GM12872 (cell line): Measurements from ENCODE around the gene MBD5.

Experiments
- CTCF ChIP-seq: IDR thresholded peaks from 3 replicates; pipeline ENCODE4 v1.5.1; 2011; ENCODE audit warnings: low read depth, mild to moderate bottlenecking, low read length, moderate library complexity; ENCODE audit not compliant: insufficient read depth

MBD5 gene

GRCh38 chr2:148402786-148403185, 381.9 kb downstream of the MBD5 start:
- TF ChIP-seq CTCF, result no peak

DNA sequence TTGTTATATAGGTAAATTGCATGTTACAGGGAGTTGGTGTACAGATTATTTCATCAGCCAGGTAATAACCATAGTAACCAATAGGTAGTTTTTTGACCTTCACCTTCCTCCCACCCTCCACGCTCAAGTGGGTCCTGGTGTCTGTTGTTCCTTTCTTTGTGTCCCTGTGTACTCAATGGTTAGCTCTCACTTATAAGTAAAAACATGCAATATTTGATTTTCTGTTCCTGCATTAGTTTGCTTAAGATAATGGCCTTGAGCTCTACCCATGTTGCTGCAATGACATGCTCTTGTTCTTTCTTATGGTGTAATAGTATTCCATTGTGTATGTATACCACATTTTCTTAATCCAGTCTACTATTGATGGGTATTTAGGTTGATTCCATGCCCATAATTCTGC, 390.0 kb downstream of the MBD5 start:
- TF ChIP-seq CTCF, result no peak

DNA sequence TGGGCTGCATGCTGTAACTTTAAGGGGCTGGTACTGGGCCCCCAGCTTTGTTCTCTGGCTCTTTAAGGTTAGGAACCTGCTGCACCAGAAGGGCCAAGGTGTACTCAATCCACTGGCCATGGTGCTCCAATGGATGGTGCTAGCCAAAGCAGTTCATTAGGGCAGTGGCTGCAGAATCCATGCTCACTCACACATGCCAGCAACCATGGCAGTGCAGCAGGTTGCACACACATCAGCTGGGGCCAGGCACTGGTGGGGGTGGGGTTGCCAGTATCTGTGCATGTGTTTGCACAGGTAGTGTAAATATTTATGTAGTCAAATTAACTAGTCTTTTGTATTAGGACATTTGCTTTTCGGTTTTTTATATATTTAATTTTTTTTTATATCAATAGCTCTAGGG, 395.4 kb downstream of the MBD5 start:
- TF ChIP-seq CTCF, result no peak

DNA sequence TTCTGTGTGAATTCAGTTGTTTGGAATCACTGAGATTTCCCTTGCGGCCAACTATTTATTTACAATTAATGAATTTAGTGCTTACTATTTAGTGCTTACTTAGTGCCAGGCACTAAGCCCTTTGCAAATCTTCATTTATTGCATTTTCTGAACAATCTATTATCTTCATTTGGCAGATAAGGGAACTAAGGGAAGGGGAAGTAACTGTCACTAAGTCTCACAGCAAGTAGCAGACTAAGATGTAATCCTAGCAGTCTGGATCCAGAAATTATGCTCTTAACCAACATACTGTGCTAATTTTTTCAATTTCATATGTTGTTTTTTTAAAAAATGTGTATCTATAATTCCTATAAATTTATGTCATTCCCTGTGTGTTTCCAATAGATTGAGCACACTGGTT, 409.2 kb downstream of the MBD5 start:
- no peak for TF ChIP-seq CTCF

DNA sequence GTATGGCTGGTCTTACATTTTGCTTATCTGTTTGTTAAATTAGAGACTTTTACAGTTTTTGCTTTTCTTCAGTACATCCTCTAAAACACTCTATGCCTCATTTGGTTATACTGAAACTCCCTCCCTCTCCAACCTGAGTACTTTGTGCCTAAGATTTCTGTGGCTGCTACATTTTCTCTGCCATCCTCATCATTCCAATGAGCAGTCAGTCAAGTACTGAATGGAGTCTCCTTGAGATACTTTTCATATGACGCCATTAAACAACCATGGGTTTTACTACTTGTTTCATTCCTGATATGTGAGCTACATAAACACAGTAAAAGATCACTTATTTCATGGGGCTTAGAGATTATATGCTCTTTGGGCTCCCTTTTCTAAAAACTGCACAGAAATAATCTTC, 427.0 kb downstream of the MBD5 start:
- TF ChIP-seq CTCF, result no peak

DNA sequence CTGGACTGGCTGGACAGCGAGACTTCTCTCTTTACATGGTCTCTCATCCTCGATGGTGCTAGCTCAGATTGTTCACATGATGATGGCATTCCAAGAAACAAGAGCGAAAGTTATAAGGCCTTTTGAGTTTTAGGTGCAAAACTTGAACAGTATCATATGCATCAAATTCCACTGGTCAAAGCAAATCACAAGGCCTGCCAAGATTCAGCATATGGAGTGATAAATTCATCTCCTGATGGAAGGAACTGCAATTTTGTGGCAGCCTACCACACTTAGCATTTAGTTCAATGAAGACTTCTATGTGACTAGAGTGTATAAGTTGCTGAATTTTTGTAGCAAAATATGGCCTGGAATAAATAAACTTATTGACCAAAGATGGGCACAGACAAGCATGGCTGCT, 429.6 kb downstream of the MBD5 start:
- TF ChIP-seq CTCF, result no peak

GRCh38 chr2:148451046-148451445, 430.2 kb downstream of the MBD5 start:
- TF ChIP-seq CTCF, result no peak

GRCh38 chr2:148455791-148456190, 434.9 kb downstream of the MBD5 start:
- no peak for TF ChIP-seq CTCF
